Astrocyte of the cerebellum (primary cell): ENCODE data around the gene FAM83D.

ENCODE experiments used
- DNase-seq: peaks from one replicate; pipeline ENCODE4 v3.0.0-alpha.2; 2011; ENCODE audit warnings: low read depth
- H3K4me3 ChIP-seq: 2 replicates; pipeline ENCODE4 v1.5.1; 2011; ENCODE audit warnings: mild to moderate bottlenecking, low read depth, low read length, moderate library complexity
- in situ Hi-C: cut with HindIII; loops from 2 replicates; pipeline ENCODE4 v1.10.0; 2017; ENCODE audit warnings: low sequenced_read_pairs
- TF ChIP-seq, protein P1 (sequence below): IDR thresholded peaks from 2 replicates; pipeline ENCODE4 v1.5.1; 2012; ENCODE audit warnings: low read length, low read depth, moderate library complexity, mild to moderate bottlenecking; ENCODE audit errors: missing control alignments

The FAM83D gene

DNA sequence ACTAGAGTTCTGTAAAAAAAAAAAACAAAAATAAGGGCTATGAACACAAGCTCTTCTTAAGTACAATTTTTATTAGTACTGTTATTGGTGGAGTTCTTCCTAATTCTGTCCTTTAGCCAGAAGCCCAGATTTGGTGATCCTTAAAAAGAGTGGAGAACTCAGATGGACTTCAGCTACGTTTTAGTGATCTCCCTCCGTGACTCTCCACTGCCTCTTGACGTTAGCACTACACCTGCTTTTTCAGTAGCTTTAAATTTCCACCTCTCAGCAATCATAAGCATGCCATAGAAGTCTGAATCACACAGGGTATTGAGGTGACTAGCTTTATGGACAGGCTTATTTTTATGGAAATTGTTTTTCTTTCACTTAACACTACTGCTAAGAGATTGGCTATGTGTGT, 53.6 kb downstream of the FAM83D start:
- TF ChIP-seq, protein P1, sequence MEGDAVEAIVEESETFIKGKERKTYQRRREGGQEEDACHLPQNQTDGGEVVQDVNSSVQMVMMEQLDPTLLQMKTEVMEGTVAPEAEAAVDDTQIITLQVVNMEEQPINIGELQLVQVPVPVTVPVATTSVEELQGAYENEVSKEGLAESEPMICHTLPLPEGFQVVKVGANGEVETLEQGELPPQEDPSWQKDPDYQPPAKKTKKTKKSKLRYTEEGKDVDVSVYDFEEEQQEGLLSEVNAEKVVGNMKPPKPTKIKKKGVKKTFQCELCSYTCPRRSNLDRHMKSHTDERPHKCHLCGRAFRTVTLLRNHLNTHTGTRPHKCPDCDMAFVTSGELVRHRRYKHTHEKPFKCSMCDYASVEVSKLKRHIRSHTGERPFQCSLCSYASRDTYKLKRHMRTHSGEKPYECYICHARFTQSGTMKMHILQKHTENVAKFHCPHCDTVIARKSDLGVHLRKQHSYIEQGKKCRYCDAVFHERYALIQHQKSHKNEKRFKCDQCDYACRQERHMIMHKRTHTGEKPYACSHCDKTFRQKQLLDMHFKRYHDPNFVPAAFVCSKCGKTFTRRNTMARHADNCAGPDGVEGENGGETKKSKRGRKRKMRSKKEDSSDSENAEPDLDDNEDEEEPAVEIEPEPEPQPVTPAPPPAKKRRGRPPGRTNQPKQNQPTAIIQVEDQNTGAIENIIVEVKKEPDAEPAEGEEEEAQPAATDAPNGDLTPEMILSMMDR: no peak
- H3K4me3 ChIP-seq: no peak overlapping the region
- in situ Hi-C loops: no loop called here
- no peak for DNase-seq

DNA sequence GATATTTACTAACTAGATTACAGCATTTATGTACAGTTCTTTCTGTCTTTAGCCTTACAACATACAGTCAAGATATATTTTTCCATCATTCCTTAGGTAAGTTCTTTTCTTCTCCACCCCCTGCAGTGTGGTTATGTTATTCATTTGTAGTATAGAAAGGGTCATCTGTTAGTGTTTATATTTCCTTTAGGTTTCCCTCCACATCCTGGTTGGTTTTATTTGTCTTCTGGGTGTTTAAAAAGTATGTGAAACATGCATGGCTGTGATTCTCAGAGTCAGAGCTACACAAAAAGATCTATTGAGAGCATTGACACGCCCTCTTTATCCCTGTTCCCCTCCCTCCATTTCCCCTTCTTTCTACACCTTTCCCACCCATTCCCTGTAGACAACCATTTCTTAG, 56.1 kb downstream of the FAM83D start:
- TF ChIP-seq, protein P1: no peak

DNA sequence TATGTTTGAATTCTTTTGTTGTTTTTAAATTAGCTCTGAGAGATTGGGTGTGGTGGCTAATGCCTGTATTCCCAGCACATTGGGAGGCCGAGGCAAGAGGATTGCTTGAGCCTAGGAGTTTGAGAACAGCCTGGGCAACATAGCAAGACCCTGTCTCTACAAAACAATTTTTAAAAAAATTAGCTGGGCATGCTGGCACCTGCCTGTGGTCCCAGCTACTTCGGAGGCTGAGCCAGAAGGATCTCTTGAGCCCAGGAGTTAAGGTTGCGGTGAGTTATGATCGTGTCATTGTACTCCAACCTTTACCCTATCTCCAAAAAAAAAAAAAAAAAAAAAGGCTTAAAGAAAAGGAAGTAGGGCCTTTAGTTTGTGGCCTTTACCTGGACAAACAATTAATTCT, 58.8 kb downstream of the FAM83D start:
- TF ChIP-seq, protein P1: no peak
- in situ Hi-C loops: no loop called here
- no peak for DNase-seq
- H3K4me3 ChIP-seq: no peak overlapping the region

More for the DNA sequence above, 56.1 kb downstream of the FAM83D start:
- DNase-seq: no peak
- in situ Hi-C loops: no loop called here
- no peak overlapping the region for H3K4me3 ChIP-seq

DNA sequence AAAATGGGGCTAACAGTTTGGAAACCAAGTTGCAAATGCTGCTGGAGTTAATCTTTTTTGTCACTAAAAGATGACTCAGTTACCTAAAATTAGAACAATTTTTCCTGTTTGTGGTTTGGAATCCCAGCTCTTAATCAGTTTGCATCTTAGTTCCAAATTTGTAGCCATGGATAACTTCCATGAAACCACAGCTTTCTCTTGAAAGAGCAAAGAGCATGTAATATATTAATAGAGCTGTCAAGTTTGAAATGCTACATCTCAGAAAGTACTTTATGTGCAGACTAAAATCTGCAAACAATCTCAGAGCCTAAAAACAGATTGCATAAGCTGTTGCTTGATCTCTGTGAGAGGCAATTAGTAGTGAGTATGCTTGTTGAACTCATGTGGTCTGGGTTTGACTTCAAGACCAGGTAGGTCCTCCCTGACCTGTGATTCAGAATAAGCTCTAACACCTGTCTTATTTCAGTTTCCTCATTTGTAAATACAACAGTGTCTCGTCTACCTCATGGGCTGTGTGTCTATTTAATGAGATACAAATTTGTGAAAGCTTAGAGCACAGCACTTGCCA, 59.5 kb downstream of the FAM83D start:
- TF ChIP-seq, protein P1: no peak
- in situ Hi-C loops: no loop called here
- DNase-seq: peak; percentile 95
- no peak overlapping the region for H3K4me3 ChIP-seq

DNA sequence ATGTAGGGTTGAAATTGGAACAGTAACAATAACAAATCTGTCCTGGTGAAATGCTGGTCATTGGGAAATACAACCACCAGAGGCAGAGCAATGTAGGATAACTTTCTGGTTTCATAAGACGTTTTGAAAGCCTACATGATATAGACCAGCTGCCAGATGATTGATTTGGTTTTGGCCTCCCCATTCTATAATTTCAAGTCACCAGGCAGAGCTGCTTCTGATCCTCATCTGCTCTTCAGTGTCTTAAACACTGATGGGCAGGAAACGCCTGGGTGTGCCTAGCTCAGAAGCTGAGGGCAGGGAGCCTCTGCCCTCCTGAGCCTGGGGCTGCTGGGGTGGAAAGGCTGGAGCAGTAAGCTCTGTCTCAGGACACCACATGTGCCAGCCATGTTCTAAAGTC, 60.4 kb downstream of the FAM83D start:
- in situ Hi-C loops: no loop called here
- TF ChIP-seq, protein P1: no peak

DNA sequence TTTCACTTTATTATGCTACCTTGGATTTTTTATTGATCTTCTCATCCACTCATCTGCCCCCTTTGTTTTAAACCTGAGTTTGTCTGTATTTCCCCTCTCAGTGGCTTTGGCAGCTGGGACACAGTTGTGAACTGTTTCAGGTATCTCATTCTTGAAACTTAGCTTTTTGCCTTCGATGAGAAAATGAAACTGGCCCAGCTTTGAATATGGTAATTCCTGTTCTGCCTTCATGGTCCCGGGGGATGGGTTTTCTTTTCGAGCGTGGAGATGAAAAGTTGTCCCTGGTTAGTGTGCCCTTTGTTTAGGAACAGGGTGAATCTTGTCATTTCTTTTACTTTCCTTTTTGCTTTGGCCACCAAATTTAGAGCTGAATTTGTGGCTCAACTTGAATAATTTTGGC, 61.6 kb downstream of the FAM83D start:
- no peak overlapping the region for H3K4me3 ChIP-seq
- in situ Hi-C loops: no loop called here
- no peak for DNase-seq
- TF ChIP-seq, protein P1: no peak

More for the DNA sequence above, 60.4 kb downstream of the FAM83D start:
- no peak for DNase-seq
- no peak overlapping the region for H3K4me3 ChIP-seq

DNA sequence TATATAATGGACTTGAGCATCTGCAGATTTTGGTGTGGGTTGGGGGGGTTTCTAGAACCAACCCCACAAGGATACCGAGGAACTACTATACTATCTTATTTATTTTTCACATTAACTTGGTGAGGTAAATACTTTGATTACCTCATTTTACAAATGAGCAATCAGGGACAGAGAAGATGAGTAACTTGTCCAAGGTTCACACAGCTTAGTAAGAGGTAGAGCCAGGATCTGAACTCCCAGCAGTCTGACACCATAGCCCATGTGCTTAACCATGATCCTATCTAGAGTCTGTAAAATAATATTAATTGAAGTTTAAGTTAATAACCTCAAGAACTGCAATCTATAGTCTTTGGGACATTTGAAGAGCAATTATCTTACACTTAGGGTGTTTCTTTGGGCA, 64.5 kb downstream of the FAM83D start:
- in situ Hi-C loops: no loop called here
- TF ChIP-seq, protein P1: no peak
- no peak for DNase-seq
- no peak overlapping the region for H3K4me3 ChIP-seq
